GM19372 (cell line): ENCODE measurements around the gene ZNF197.
"Not testable (repeated sequence)": the region's sequence is repeated elsewhere in the genome, so short reads cannot be mapped to it uniquely, and the experiment has no call there.

ENCODE experiments used
- ATAC-seq: cut with Tn5 transposase; IDR thresholded peaks from one replicate; pipeline ENCODE4 v1.9.1; 2021; ENCODE audit warnings: mild to moderate bottlenecking, low read depth, moderate library complexity; ENCODE audit not compliant: unreplicated experiment

The ZNF197 gene

GRCh38 chr3:44624749-44625480 lies at the start of gene ZNF197:
Gene ZNF197, plus strand, starts transcription at chr3:44625036. Its CDS starts 4,119 bp downstream, at chr3:44629155.
- peak; percentile 92 for ATAC-seq

GRCh38 chr3:44576613-44577012 lies 48.2 kb upstream of the ZNF197 start:
- no peak for ATAC-seq

- not testable (repeated sequence) for ATAC-seq
These were observed 47.4 kb upstream of the ZNF197 start for GRCh38 chr3:44577354-44577952.

GRCh38 chr3:44578316-44578715 lies 46.5 kb upstream of the ZNF197 start:
- ATAC-seq = not testable (repeated sequence)

- not testable (repeated sequence) for ATAC-seq
These were observed 45.8 kb upstream of the ZNF197 start for GRCh38 chr3:44578924-44579515.

- not testable (repeated sequence) for ATAC-seq
These were observed 45.1 kb upstream of the ZNF197 start for GRCh38 chr3:44579749-44580148.

GRCh38 chr3:44580971-44581370 lies 43.9 kb upstream of the ZNF197 start:
- ATAC-seq = not testable (repeated sequence)

- no peak for ATAC-seq
These were observed 40.0 kb upstream of the ZNF197 start, which contains the start of gene ZNF660 for GRCh38 chr3:44584646-44585501. Gene ZNF660, plus strand, starts transcription at chr3:44584964. Its CDS starts 9,230 bp downstream, at chr3:44594194.

- no peak for ATAC-seq
These were observed 28.2 kb upstream of the ZNF197 start for GRCh38 chr3:44596621-44597020.

GRCh38 chr3:44601749-44602148 lies 23.1 kb upstream of the ZNF197 start:
- no peak for ATAC-seq

GRCh38 chr3:44612678-44613077 lies 12.2 kb upstream of the ZNF197 start:
- ATAC-seq = no peak

GRCh38 chr3:44628716-44629115 lies 3.9 kb downstream of the ZNF197 start:
- ATAC-seq = no peak

- no peak for ATAC-seq
These were observed 7.4 kb downstream of the ZNF197 start for GRCh38 chr3:44632193-44632592.

GRCh38 chr3:44642337-44642736 lies 17.5 kb downstream of the ZNF197 start:
- ATAC-seq = no peak

GRCh38 chr3:44643024-44643423 lies 18.2 kb downstream of the ZNF197 start:
- no peak for ATAC-seq

GRCh38 chr3:44647771-44648170 lies 22.9 kb downstream of the ZNF197 start:
- no peak for ATAC-seq

- peak; percentile 96 for ATAC-seq
These were observed 23.9 kb downstream of the ZNF197 start, which contains the start of gene ZNF35 for GRCh38 chr3:44648564-44649229. Gene ZNF35, plus strand, starts transcription at chr3:44648732. Its CDS starts 2,336 bp downstream, at chr3:44651068.

- ATAC-seq = no peak
These were observed 24.9 kb downstream of the ZNF197 start for GRCh38 chr3:44649709-44650108.

GRCh38 chr3:44654039-44654438 lies 29.2 kb downstream of the ZNF197 start:
- ATAC-seq = no peak

- no peak for ATAC-seq
These were observed 34.2 kb downstream of the ZNF197 start for GRCh38 chr3:44659015-44659414.
